ENCODE measurements around the gene AGPAT1. TPM values are rescaled to one million over a fixed set of nuclear protein-coding genes. Genes with fewer than 3 reads are reported as not detected.

AGPAT1 gene
- total RNA-seq, 1 experiment from 2014 or later: 108 TPM

DNA sequence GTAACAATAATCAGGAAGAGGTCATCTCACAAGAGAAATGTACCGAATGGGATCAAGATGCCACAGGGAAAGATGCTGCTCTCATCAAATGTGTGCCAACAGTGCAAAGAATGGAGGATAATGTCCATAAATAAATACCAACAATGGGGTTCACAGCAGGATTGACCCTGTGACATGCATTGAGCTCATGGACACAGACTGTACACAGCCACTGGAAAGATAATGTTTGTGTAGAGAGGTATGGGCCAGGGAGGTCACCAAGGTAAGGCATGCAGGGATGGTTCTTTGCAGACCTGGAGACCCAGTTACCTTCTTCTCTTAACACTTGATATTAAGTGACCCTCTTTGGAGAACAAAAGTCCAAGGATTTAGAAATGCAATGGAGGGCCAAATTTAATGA lies 1.5 kb downstream of the AGPAT1 start:
- peak overlapping the region; percentile 97 for H3K4me3 ChIP-seq (ENCODE audit: low read depth, low read length, poor library complexity, severe bottlenecking)
- POLR2A ChIA-PET (ENCODE audit: low non-redundant PET): no interaction called here
- CTCF ChIA-PET: interaction anchor here (0.6 kb wide), 1 partner anchor 370 kb away, joined by 3 read pairs; no protein-coding TSS in a partner anchor

DNA sequence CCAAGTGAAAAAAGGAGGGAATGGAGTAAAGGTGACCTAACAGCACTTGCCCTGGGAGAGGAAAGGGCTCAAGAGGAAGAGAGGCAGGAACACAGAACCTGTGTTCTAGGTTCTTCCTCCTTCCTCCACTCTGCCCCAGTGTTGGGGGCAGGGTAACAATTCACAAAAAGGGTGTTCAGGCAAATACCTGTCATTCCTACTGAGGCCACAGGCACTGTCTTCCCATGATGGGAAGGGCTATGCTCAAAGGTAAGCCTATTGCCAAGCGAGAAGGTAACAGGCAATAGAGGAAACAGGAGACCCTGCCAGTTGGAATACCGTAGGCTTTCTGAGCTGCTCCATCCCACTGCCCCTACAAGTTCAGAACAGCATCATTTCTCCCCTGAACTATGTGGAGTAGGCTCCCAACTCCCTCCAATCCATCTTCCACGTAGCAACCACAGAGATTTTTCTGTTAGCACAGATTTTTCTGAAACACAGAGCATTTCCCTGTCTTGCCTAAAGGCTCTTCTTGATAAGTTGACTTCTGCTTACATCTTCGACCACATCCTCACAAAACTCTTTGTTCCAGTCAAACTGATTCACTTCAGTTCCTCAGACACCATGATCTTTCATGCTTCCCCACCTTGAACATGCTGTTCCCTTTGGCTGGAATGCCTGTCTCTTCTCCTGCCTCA lies 2.7 kb downstream of the AGPAT1 start:
- Histone ChIP-seq H3K4me3 (ENCODE audit: low read depth, low read length, poor library complexity, severe bottlenecking) (no peak overlapping the region), H3K27me3 (replicated peaks; ENCODE audit: insufficient read depth, low read depth, low read length, poor library complexity) (no peaks in the 10 kb centered on the region), H3K27ac (ENCODE audit: low read depth, low read length, poor library complexity, severe bottlenecking) (no peak overlapping the region), H3K9me3 (ENCODE audit: low read depth, low read length, poor library complexity, severe bottlenecking) (no peaks in the 10 kb centered on the region), H3K36me3 (ENCODE audit: insufficient read depth, low read length, poor library complexity, severe bottlenecking) (peaks cover 29% of the 10 kb centered on the region), H3K4me1 (ENCODE audit: insufficient read depth, low read length, poor library complexity, severe bottlenecking) (peaks cover 19% of the 10 kb centered on the region)
- POLR2A ChIA-PET (ENCODE audit: low non-redundant PET): no interaction called here
- no peak for TF ChIP-seq EZH2 (IDR thresholded peaks at IDR 0.05; ENCODE audit: borderline replicate concordance, low read depth, low read length, poor library complexity, severe bottlenecking)
- TF ChIP-seq, protein P1, sequence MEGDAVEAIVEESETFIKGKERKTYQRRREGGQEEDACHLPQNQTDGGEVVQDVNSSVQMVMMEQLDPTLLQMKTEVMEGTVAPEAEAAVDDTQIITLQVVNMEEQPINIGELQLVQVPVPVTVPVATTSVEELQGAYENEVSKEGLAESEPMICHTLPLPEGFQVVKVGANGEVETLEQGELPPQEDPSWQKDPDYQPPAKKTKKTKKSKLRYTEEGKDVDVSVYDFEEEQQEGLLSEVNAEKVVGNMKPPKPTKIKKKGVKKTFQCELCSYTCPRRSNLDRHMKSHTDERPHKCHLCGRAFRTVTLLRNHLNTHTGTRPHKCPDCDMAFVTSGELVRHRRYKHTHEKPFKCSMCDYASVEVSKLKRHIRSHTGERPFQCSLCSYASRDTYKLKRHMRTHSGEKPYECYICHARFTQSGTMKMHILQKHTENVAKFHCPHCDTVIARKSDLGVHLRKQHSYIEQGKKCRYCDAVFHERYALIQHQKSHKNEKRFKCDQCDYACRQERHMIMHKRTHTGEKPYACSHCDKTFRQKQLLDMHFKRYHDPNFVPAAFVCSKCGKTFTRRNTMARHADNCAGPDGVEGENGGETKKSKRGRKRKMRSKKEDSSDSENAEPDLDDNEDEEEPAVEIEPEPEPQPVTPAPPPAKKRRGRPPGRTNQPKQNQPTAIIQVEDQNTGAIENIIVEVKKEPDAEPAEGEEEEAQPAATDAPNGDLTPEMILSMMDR (conservative IDR thresholded peaks at IDR 0.05; ENCODE audit: low read depth, low read length): no peak
- no peak for DNase-seq (ENCODE audit: low spot score)
- BruUV-seq (replicated peaks): no TSS peak
- CTCF ChIA-PET: interaction anchor here (0.6 kb wide), 1 partner anchor 649 kb away, joined by 4 read pairs; no protein-coding TSS in a partner anchor
- intact Hi-C loops (cut with micrococcal nuclease; ENCODE audit: unreplicated experiment): no loop called here

More for the DNA sequence above, 1.5 kb downstream of the AGPAT1 start:
- no peak for TF ChIP-seq EZH2 (IDR thresholded peaks at IDR 0.05; ENCODE audit: borderline replicate concordance, low read depth, low read length, poor library complexity, severe bottlenecking)
- TF ChIP-seq, protein P1 (conservative IDR thresholded peaks at IDR 0.05; ENCODE audit: low read depth, low read length): no peak
- Histone ChIP-seq H3K27me3 (replicated peaks; ENCODE audit: insufficient read depth, low read depth, low read length, poor library complexity) (no peaks in the 10 kb centered on the region), H3K9me3 (ENCODE audit: low read depth, low read length, poor library complexity, severe bottlenecking) (no peaks in the 10 kb centered on the region), H3K36me3 (ENCODE audit: insufficient read depth, low read length, poor library complexity, severe bottlenecking) (peaks cover 21% of the 10 kb centered on the region), H3K27ac (ENCODE audit: low read depth, low read length, poor library complexity, severe bottlenecking) (peak overlapping the region; percentile 97), H3K4me1 (ENCODE audit: insufficient read depth, low read length, poor library complexity, severe bottlenecking) (peaks cover 22% of the 10 kb centered on the region)
- DNase-seq (ENCODE audit: low spot score): no peak
- BruUV-seq (replicated peaks): no TSS peak
- intact Hi-C loops (cut with micrococcal nuclease; ENCODE audit: unreplicated experiment): no loop called here

DNA sequence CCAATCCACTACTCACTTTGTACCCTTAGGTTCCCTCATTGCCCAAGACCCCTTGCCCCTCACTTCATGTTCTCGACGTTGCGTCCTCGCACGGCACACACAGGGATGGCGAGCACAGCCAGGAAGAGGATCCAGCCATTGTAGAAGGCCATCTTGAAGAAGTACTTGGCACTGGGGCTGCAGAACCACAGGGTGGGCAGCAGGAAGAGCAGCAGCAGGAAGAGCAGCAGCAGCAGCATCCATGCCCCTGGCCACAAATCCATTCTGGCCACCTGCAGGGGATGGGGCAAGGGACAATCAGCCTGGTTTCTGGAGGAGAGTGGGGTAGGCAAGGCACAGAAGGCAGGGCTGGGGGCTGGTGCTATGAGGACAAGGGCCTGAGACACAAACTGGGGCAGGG lies 4.7 kb downstream of the AGPAT1 start:
- H3K4me1 ChIP-seq (ENCODE audit: insufficient read depth, low read length, poor library complexity, severe bottlenecking): peaks cover 7% of the 10 kb centered on the region
- no peaks in the 10 kb centered on the region for H3K9me3 ChIP-seq (ENCODE audit: low read depth, low read length, poor library complexity, severe bottlenecking)
- TF ChIP-seq, protein P1 (conservative IDR thresholded peaks at IDR 0.05; ENCODE audit: low read depth, low read length): no peak
- no peak for TF ChIP-seq EZH2 (IDR thresholded peaks at IDR 0.05; ENCODE audit: borderline replicate concordance, low read depth, low read length, poor library complexity, severe bottlenecking)
- POLR2A ChIA-PET (ENCODE audit: low non-redundant PET): interaction anchor here (0.6 kb wide), 1 partner anchor 48 kb away, joined by 3 read pairs; no protein-coding TSS in a partner anchor
- DNase-seq (ENCODE audit: low spot score): no peak
- no peak overlapping the region for H3K27ac ChIP-seq (ENCODE audit: low read depth, low read length, poor library complexity, severe bottlenecking)
- no peaks in the 10 kb centered on the region for H3K27me3 ChIP-seq (replicated peaks; ENCODE audit: insufficient read depth, low read depth, low read length, poor library complexity)
- BruUV-seq (replicated peaks): no TSS peak
- peaks cover 45% of the 10 kb centered on the region for H3K36me3 ChIP-seq (ENCODE audit: insufficient read depth, low read length, poor library complexity, severe bottlenecking)
- no peak overlapping the region for H3K4me3 ChIP-seq (ENCODE audit: low read depth, low read length, poor library complexity, severe bottlenecking)
- intact Hi-C loops (cut with micrococcal nuclease; ENCODE audit: unreplicated experiment): no loop called here
- CTCF ChIA-PET: no interaction called here
